ENCODE data around the gene CASP8.

DNA sequence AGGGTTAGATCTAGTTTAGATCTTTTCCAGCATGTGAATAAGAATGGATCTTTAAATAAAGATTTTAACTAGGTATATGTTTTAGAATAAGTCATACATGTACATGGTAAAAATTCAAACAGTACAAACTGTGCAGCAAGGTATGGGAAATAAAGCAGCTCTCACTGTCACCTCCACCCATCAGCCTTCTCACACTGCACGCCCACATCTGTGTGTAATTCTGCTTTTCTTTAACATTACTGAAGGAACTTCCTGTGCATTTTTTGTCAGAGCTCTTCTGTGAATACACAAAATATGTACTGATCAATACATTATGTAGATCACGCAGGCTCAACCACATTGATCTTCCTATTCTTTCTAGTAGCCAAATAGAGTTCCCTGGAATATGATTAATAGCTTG lies 3.4 kb downstream of the CASP8 start:
- TF ChIP-seq, protein P1, sequence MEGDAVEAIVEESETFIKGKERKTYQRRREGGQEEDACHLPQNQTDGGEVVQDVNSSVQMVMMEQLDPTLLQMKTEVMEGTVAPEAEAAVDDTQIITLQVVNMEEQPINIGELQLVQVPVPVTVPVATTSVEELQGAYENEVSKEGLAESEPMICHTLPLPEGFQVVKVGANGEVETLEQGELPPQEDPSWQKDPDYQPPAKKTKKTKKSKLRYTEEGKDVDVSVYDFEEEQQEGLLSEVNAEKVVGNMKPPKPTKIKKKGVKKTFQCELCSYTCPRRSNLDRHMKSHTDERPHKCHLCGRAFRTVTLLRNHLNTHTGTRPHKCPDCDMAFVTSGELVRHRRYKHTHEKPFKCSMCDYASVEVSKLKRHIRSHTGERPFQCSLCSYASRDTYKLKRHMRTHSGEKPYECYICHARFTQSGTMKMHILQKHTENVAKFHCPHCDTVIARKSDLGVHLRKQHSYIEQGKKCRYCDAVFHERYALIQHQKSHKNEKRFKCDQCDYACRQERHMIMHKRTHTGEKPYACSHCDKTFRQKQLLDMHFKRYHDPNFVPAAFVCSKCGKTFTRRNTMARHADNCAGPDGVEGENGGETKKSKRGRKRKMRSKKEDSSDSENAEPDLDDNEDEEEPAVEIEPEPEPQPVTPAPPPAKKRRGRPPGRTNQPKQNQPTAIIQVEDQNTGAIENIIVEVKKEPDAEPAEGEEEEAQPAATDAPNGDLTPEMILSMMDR (IDR thresholded peaks at IDR 0.05; ENCODE audit: extremely low read depth in 1 of 2, insufficient read depth in 1 of 2, low read depth in 1 of 2, low read length in 2 of 2): no peak
- TF ChIP-seq POLR2AphosphoS5 (IDR thresholded peaks at IDR 0.05; ENCODE audit: insufficient read depth, low read depth, low read length) (no peak), POLR2A (IDR thresholded peaks at IDR 0.05; ENCODE audit: low read depth, low read length) (no peak), FOS (IDR thresholded peaks at IDR 0.05; ENCODE audit: borderline replicate concordance, insufficient read depth, low read length) (no peak)
